SK-N-SH (cell line): ENCODE data around the gene IL12RB1. TPM values are rescaled to one million over a fixed set of nuclear protein-coding genes. Genes with fewer than 3 reads are reported as not detected.

Source experiments
- CTCF ChIA-PET: fragments of 300-600, 350-600 bp; formaldehyde crosslinking; extraction: SDS; loops from one replicate; lab custom pipeline; 2021; lab: Yijun Ruan, JAX
- POLR2A ChIA-PET: fragments of 350-600 bp; sonication (Branson Sonifier 250); formaldehyde crosslinking; extraction: SDS; loops from one replicate; lab custom pipeline; 2020; ENCODE audit warnings: antibody characterized with exemption, inconsistent platforms; lab: Yijun Ruan, JAX
- DNase-seq: peaks from one replicate; pipeline ENCODE4 v3.0.0; 2012
- H2AFZ ChIP-seq: fragments of 200-600 bp; sonication (generic); 2 replicates; pipeline ENCODE4 v1.8.1; 2016; ENCODE audit warnings: antibody characterized with exemption, mild to moderate bottlenecking, low read depth
- H3F3A ChIP-seq: fragments of 200-600 bp; sonication (generic); replicated peaks from 2 replicates; pipeline ENCODE3; 2016; ENCODE audit warnings: antibody characterized with exemption, mild to moderate bottlenecking; ENCODE audit not compliant: insufficient read depth
- H3K27ac ChIP-seq, 2 experiments: fragments of 200-500 bp in 1 of 2; fragments of 200-600 bp in 1 of 2; sonication (Bioruptor generic) in 1 of 2; sonication (generic), shearing (Covaris generic) in 1 of 2; 2 replicates each; pipeline versions ENCODE4 v1.5.1 to v1.6.1; 2014 to 2016; ENCODE audit warnings: low read depth in 2 of 2, inconsistent platforms in 1 of 2, low read length in 1 of 2, mild to moderate bottlenecking in 1 of 2, mixed read lengths in 1 of 2
- H3K27me3 ChIP-seq: fragments of 200-600 bp; sonication (generic), shearing (Covaris generic); 2 replicates; pipeline ENCODE4 v1.6.1; 2016; ENCODE audit warnings: mixed run types; ENCODE audit not compliant: insufficient read depth
- H3K36me3 ChIP-seq, 2 experiments: fragments of 200-500 bp in 1 of 2; fragments of 200-600 bp in 1 of 2; sonication (Bioruptor generic) in 1 of 2; sonication (generic) in 1 of 2; replicated peaks in 1 of 2; 2 replicates each; pipeline versions ENCODE3 to v1.5.1; 2014 to 2016; ENCODE audit warnings: low read length in 1 of 2, mild to moderate bottlenecking in 1 of 2; ENCODE audit not compliant: insufficient read depth in 2 of 2, control insufficient read depth in 1 of 2
- H3K4me1 ChIP-seq, 2 experiments: fragments of 200-500 bp in 1 of 2; fragments of 200-600 bp in 1 of 2; sonication (Bioruptor generic) in 1 of 2; sonication (generic), shearing (Covaris generic) in 1 of 2; 2 replicates each; pipeline versions ENCODE4 v1.5.1 to v1.6.1; 2014 to 2016; ENCODE audit warnings: low read depth in 1 of 2, low read length in 1 of 2, mixed run types in 1 of 2; ENCODE audit not compliant: insufficient read depth in 2 of 2, control insufficient read depth in 1 of 2
- H3K4me2 ChIP-seq: fragments of 200-600 bp; sonication (generic), shearing (Covaris generic); 2 replicates; pipeline ENCODE4 v1.6.1; 2017; ENCODE audit warnings: mixed run types
- H3K4me3 ChIP-seq, 2 experiments: fragments of 200-500 bp in 1 of 2; fragments of 200-600 bp in 1 of 2; sonication (Bioruptor generic) in 1 of 2; sonication (generic), shearing (Covaris generic) in 1 of 2; 2 replicates each; pipeline versions ENCODE4 v1.5.1 to v1.8.1; 2014 to 2016; ENCODE audit warnings: low read depth in 2 of 2, inconsistent platforms in 1 of 2, low read length in 1 of 2, mild to moderate bottlenecking in 1 of 2, mixed read lengths in 1 of 2, moderate library complexity in 1 of 2
- H3K79me2 ChIP-seq: fragments of 200-600 bp; sonication (generic); 2 replicates; pipeline ENCODE4 v1.8.1; 2017; ENCODE audit warnings: mild to moderate bottlenecking; ENCODE audit not compliant: insufficient read depth
- H3K9ac ChIP-seq: fragments of 200-600 bp; sonication (generic); 2 replicates; pipeline ENCODE4 v1.6.1; 2017; ENCODE audit warnings: mixed run types
- H3K9me2 ChIP-seq: fragments of 200-600 bp; sonication (generic); 2 replicates; pipeline ENCODE4 v1.6.1; 2017; ENCODE audit warnings: mixed run types
- H3K9me3 ChIP-seq: fragments of 200-600 bp; sonication (generic); 2 replicates; pipeline ENCODE4 v1.6.1; 2017; ENCODE audit warnings: mixed run types, mild to moderate bottlenecking, moderate library complexity
- H4K20me1 ChIP-seq: fragments of 200-600 bp; sonication (generic); 2 replicates; pipeline ENCODE4 v1.6.1; 2017; ENCODE audit warnings: mild to moderate bottlenecking, mixed run types; ENCODE audit not compliant: insufficient read depth
- ELF1 ChIP-seq: IDR thresholded peaks from 2 replicates; pipeline ENCODE4 v1.4.0; 2012
- EP300 ChIP-seq, 2 experiments: IDR thresholded peaks; 2 replicates each; pipeline versions ENCODE4 v1.4.0 to v1.6.1; 2012; ENCODE audit warnings: borderline replicate concordance in 1 of 2, low read depth in 1 of 2, low read length in 1 of 2
- EZH2phosphoT487 ChIP-seq: fragments of 200-600 bp; sonication (generic); IDR thresholded peaks from 2 replicates; pipeline ENCODE4 v1.6.1; 2017; ENCODE audit warnings: low read depth, mixed run types, mild to moderate bottlenecking, antibody characterized with exemption, moderate library complexity, borderline replicate concordance
- FOSL2 ChIP-seq: IDR thresholded peaks from 2 replicates; pipeline ENCODE4 v1.4.0; 2012; ENCODE audit warnings: low read depth, mild to moderate bottlenecking, moderate library complexity, borderline replicate concordance
- FOXJ3 ChIP-seq: sonication (generic); formaldehyde crosslinking; IDR thresholded peaks from 2 replicates; pipeline ENCODE4 v1.5.1; 2020; ENCODE audit warnings: mild to moderate bottlenecking, missing genetic modification reagents
- JUND ChIP-seq: IDR thresholded peaks from 2 replicates; pipeline ENCODE4 v1.4.0; 2012
- MEF2A ChIP-seq: IDR thresholded peaks from 2 replicates; pipeline ENCODE4 v1.4.0; 2012; ENCODE audit warnings: low read depth, borderline replicate concordance
- MXI1 ChIP-seq: IDR thresholded peaks from 2 replicates; pipeline ENCODE4 v1.6.1; 2012; ENCODE audit warnings: mild to moderate bottlenecking, low read depth, low read length, improper control_type of control experiment
- NRF1 ChIP-seq: IDR thresholded peaks from 2 replicates; pipeline ENCODE4 v1.6.1; 2012; ENCODE audit warnings: low read depth, mild to moderate bottlenecking, low read length
- PBX3 ChIP-seq: IDR thresholded peaks from 2 replicates; pipeline ENCODE4; 2012
- POLR2AphosphoS5 ChIP-seq: IDR thresholded peaks from 2 replicates; pipeline ENCODE4 v1.6.1; 2012; ENCODE audit warnings: low read depth, low read length
- RCOR1 ChIP-seq: fragments of 150-350 bp; IDR thresholded peaks from 2 replicates; pipeline ENCODE4 v1.6.1; 2017; ENCODE audit warnings: antibody characterized with exemption, low read length
- RFX5 ChIP-seq: IDR thresholded peaks from 2 replicates; pipeline ENCODE4 v1.6.1; 2012; ENCODE audit warnings: mild to moderate bottlenecking, improper control_type of control experiment, low read length
- RXRA ChIP-seq: IDR thresholded peaks from 2 replicates; pipeline ENCODE4 v1.4.0; 2012; ENCODE audit warnings: low read depth, mild to moderate bottlenecking, borderline replicate concordance
- SIN3A ChIP-seq: IDR thresholded peaks from 2 replicates; pipeline ENCODE4 v1.6.1; 2012; ENCODE audit warnings: low read depth, mild to moderate bottlenecking, low read length, moderate library complexity, borderline replicate concordance
- SMC3 ChIP-seq: IDR thresholded peaks from 2 replicates; pipeline ENCODE4 v1.6.1; 2012; ENCODE audit warnings: low read depth, low read length, improper control_type of control experiment
- TAF1 ChIP-seq: IDR thresholded peaks from 2 replicates; pipeline ENCODE4 v1.6.1; 2012; ENCODE audit warnings: low read depth, mild to moderate bottlenecking, low read length, moderate library complexity, borderline replicate concordance
- USF2 ChIP-seq: fragments of 150-350 bp; IDR thresholded peaks from 2 replicates; pipeline ENCODE4 v1.6.1; 2017; ENCODE audit warnings: antibody characterized with exemption, low read length, low read depth, borderline replicate concordance
- YY1 ChIP-seq: IDR thresholded peaks from 2 replicates; pipeline ENCODE4 v1.4.0; 2012; ENCODE audit warnings: low read depth, mild to moderate bottlenecking
- ZBTB33 ChIP-seq: IDR thresholded peaks from 2 replicates; pipeline ENCODE4 v1.4.0; 2012; ENCODE audit warnings: low read depth, borderline replicate concordance
- WGBS: methylation state at CpG from one replicate; pipeline ENCODE4 v1.1.6; 2017; ENCODE audit warnings: low lambda C conversion rate; 5-methylcytosine and 5-hydroxymethylcytosine counted together
- polyA plus RNA-seq, 3 experiments: library from polyadenylated mRNA; depleted of rRNA; stranded (reverse); fragments of >200 nt; gene quantifications; 2 replicates each; pipeline ENCODE4 v1.2.3, GENCODE V29; 2012

Gene IL12RB1
- polyA plus RNA-seq, 1 of the 3 experiments (the other 2 are of a cell fraction): 0.02 TPM

- 81% methylated on average over 14 of the region's 17 CpGs for WGBS
- Histone ChIP-seq H3K9me3 (no peaks in the 10 kb centered on the region), H3K9me2 (no peaks in the 10 kb centered on the region), H4K20me1 (no peaks in the 10 kb centered on the region), H3K36me3 (peaks cover 5 to 15% of the 10 kb centered on the region in 2 experiments), H3F3A (peaks cover 9% of the 10 kb centered on the region), H3K27me3 (no peaks in the 10 kb centered on the region), H3K9ac (no peak overlapping the region), H2AFZ (no peak overlapping the region), H3K4me1 (peaks cover 0 to 3% of the 10 kb centered on the region in 2 experiments; a peak in 1 of 4 replicates), H3K27ac (no peak overlapping the region), H3K4me2 (no peak overlapping the region), H3K79me2 (no peaks in the 10 kb centered on the region), H3K4me3 (no peak overlapping the region)
- ChIA-PET POLR2A (no interaction called here), CTCF (interaction anchor here (1.1 to 2.1 kb wide), 3 partner anchors 45 to 239 kb away, joined by 3 to 5 read pairs (median 5); no protein-coding TSS in a partner anchor)
- TF ChIP-seq ELF1 (no peak), POLR2AphosphoS5 (no peak), RXRA (no peak), MXI1 (no peak), ZBTB33 (no peak), JUND (no peak), FOXJ3 (CRISPR knock-in tag) (no peak), SIN3A (no peak), EZH2phosphoT487 (no peak), RCOR1 (no peak), TAF1 (no peak), SMC3 (no peak)
- no peak for DNase-seq
Measured at GRCh38 chr19:18013210-18014111, 73.3 kb downstream of the IL12RB1 start.

GRCh38 chr19:18010149-18010548 is 76.6 kb downstream of the IL12RB1 start:
- no peak overlapping the region for H3K27ac ChIP-seq
- H3K4me1 ChIP-seq: peaks cover 6 to 13% of the 10 kb centered on the region in 2 experiments; a peak in 2 of 4 replicates
- H3K79me2 ChIP-seq: no peaks in the 10 kb centered on the region
- CTCF ChIA-PET: interaction anchor here (0.9 to 5.6 kb wide), 4 partner anchors 19 to 77 kb away, joined by 3 to 118 read pairs (median 4); partner anchors contain the start of gene CCDC124
- TF ChIP-seq RXRA: no peak
- TF ChIP-seq MXI1: no peak
- no peak for TF ChIP-seq TAF1
- TF ChIP-seq USF2: no peak
- TF ChIP-seq EP300 (IDR thresholded peaks at IDR 0.05; ENCODE audit: borderline replicate concordance in 1 of 2, low read depth in 1 of 2, low read length in 1 of 2): no peak
- no peak for TF ChIP-seq SMC3
- TF ChIP-seq RCOR1: no peak
- TF ChIP-seq PBX3: no peak
- TF ChIP-seq YY1: no peak
- no peak for TF ChIP-seq MEF2A
- no peak for TF ChIP-seq ELF1
- TF ChIP-seq FOSL2: no peak
- TF ChIP-seq RFX5: no peak
- TF ChIP-seq JUND: no peak
- TF ChIP-seq NRF1: no peak
- TF ChIP-seq, all 33 proteins: peak for 0
- no peak overlapping the region for H3K4me2 ChIP-seq
- H3K27me3 ChIP-seq: no peaks in the 10 kb centered on the region
- no peaks in the 10 kb centered on the region for H3K9me2 ChIP-seq
- H2AFZ ChIP-seq: no peak overlapping the region
- 83% methylated on average over 1 of the region's 11 CpGs for WGBS
- H3K9me3 ChIP-seq: no peaks in the 10 kb centered on the region
- H3F3A ChIP-seq: peaks cover 11% of the 10 kb centered on the region
- peaks cover 5 to 15% of the 10 kb centered on the region in 2 experiments for H3K36me3 ChIP-seq
- no peak for DNase-seq
- no peaks in the 10 kb centered on the region for H4K20me1 ChIP-seq
- POLR2A ChIA-PET: no interaction called here
- no peak overlapping the region for H3K4me3 ChIP-seq
- no peak overlapping the region for H3K9ac ChIP-seq
